Fibroblast of lung (primary cell): ENCODE measurements around the gene EDEM2. TPM values are rescaled to one million over a fixed set of nuclear protein-coding genes. Genes with fewer than 3 reads are reported as not detected.
"Not testable (repeated sequence)": the region's sequence is repeated elsewhere in the genome, so short reads cannot be mapped to it uniquely, and the experiment has no call there.

Experiments
- DNase-seq, 2 donors: peaks; one replicate each; pipeline versions ENCODE4 v3.0.0 to v3.0.0-alpha.2; 2010; ENCODE audit warnings: low read depth in 2 of 2
- H2AFZ ChIP-seq: 2 replicates; pipeline ENCODE4 v1.5.1; 2012; ENCODE audit warnings: low read length, control low read depth, inconsistent platforms
- H3K27ac ChIP-seq: 2 replicates; pipeline ENCODE4 v1.5.1; 2011; ENCODE audit warnings: low read length, control low read depth; ENCODE audit not compliant: insufficient read depth
- H3K27me3 ChIP-seq: 2 replicates; pipeline ENCODE4 v1.5.1; 2011; ENCODE audit warnings: mild to moderate bottlenecking, low read length; ENCODE audit not compliant: control insufficient read depth, insufficient read depth
- H3K36me3 ChIP-seq: 2 replicates; pipeline ENCODE4 v1.5.1; 2011; ENCODE audit warnings: low read length; ENCODE audit not compliant: control insufficient read depth, insufficient read depth
- H3K4me1 ChIP-seq: 2 replicates; pipeline ENCODE4 v1.5.1; 2011; ENCODE audit warnings: low read length; ENCODE audit not compliant: control insufficient read depth, insufficient read depth; ENCODE audit errors: extremely low read depth
- H3K4me2 ChIP-seq: 2 replicates; pipeline ENCODE4 v1.5.1; 2011; ENCODE audit warnings: low read length, control low read depth; ENCODE audit not compliant: insufficient read depth; ENCODE audit errors: extremely low read depth
- H3K4me3 ChIP-seq, 4 experiments: fragments of 200-600 bp in 1 of 4; sonication (generic) in 1 of 4; replicated peaks in 1 of 4; 2 replicates each; pipeline ENCODE4 v1.5.1; 2011 to 2016; ENCODE audit warnings: low read length in 4 of 4, low read depth in 3 of 4, mild to moderate bottlenecking in 3 of 4, control low read depth in 2 of 4, inconsistent platforms in 1 of 4, mixed read lengths in 1 of 4; ENCODE audit not compliant: insufficient read depth in 1 of 4; ENCODE audit errors: control extremely low read depth in 1 of 4
- H3K79me2 ChIP-seq: 2 replicates; pipeline ENCODE4 v1.5.1; 2012; ENCODE audit warnings: mild to moderate bottlenecking, low read length, inconsistent platforms; ENCODE audit not compliant: control insufficient read depth, insufficient read depth
- H3K9ac ChIP-seq: 2 replicates; pipeline ENCODE4 v1.5.1; 2011; ENCODE audit warnings: mild to moderate bottlenecking, low read length, control low read depth; ENCODE audit not compliant: insufficient read depth
- H3K9me3 ChIP-seq: 2 replicates; pipeline ENCODE4 v1.5.1; 2012; ENCODE audit warnings: low read depth, low read length; ENCODE audit not compliant: control insufficient read depth, insufficient read depth
- H4K20me1 ChIP-seq: 2 replicates; pipeline ENCODE4 v1.5.1; 2011; ENCODE audit warnings: low read length; ENCODE audit not compliant: control insufficient read depth, insufficient read depth; ENCODE audit errors: extremely low read depth
- CTCF ChIP-seq, 2 donors: IDR thresholded peaks in 1 of 2; conservative IDR thresholded peaks in 1 of 2; 1 replicate in 1 of 2; 2 replicates in 1 of 2; pipeline ENCODE4 v1.5.1; 2011 to 2012; ENCODE audit warnings: low read length in 2 of 2, control low read depth in 1 of 2, inconsistent platforms in 1 of 2, low read depth in 1 of 2, mild to moderate bottlenecking in 1 of 2
- EZH2 ChIP-seq: IDR thresholded peaks from 2 replicates; pipeline ENCODE4 v1.5.1; 2012; ENCODE audit warnings: low read length, control low read depth, mild to moderate bottlenecking; ENCODE audit errors: missing control alignments
- polyA plus RNA-seq, 2 donors: library from polyadenylated mRNA; depleted of rRNA in 1 of 2; stranded (reverse) in 1 of 2; unstranded in 1 of 2; fragments of >200 nt; gene quantifications; 2 replicates each; pipeline ENCODE4 v1.2.1, GENCODE V29; 2011 to 2012; ENCODE audit warnings: missing spikeins in 1 of 2
- total RNA-seq: library from RNA; depleted of rRNA; stranded (reverse); fragments of >200 nt; gene quantifications from 2 replicates; pipeline ENCODE4 v1.2.1, GENCODE V29; 2014

EDEM2 gene
- total and polyA plus RNA-seq, 2 donors (not counting 1 experiment from before 2014, with no cell fraction given) = 23.8 to 99.4 TPM

DNA sequence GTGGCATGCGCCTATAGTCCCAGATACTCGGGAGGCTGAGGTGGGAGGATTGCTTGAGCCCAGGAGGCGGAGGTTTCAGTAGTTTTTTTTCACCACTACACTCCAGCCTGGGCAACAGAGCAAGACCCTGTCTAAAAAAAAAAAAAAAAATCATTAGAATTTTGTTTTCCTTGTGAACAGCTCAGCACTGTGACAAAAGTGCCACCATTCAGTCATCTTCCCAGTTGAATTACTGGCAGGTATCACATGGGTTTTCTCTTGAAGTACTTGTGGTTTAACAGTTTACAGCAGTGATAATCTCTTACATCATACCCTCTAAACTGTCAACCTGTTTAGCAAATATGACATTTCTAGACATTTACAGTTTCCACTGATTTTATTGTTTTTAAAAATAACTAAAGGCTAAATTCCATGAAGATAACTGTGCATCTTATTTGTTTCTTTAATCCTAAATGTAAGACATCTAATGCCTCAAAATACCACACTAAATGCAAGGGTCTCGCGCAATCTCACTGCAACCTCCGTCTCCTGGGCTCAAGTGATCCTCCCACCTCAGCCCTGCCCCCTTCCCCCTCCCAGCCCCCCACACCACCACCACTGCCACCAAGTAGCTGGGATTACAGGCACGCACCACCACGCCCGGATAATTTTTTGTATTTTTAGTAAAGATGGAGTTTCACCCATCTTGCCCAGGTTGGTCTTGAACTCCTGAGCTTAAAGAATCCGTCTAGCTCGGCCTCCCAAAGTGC lies 61.5 kb downstream of the EDEM2 start:
- no peaks in the 10 kb centered on the region for H3K36me3 ChIP-seq
- no peak for TF ChIP-seq CTCF (conservative IDR thresholded peaks at IDR 0.05 in 1 of 2, IDR thresholded peaks at IDR 0.05 in 1 of 2; ENCODE audit: low read depth in 1 of 2, low read length in 2 of 2)
- TF ChIP-seq EZH2 = no peak
- H3K27ac ChIP-seq = no peak overlapping the region
- H3K79me2 ChIP-seq = peaks cover 86% of the 10 kb centered on the region
- no peaks in the 10 kb centered on the region for H3K9me3 ChIP-seq
- no peak for DNase-seq
- H3K27me3 ChIP-seq = no peaks in the 10 kb centered on the region
- no peak overlapping the region for H2AFZ ChIP-seq
- peaks cover 3% of the 10 kb centered on the region for H3K4me1 ChIP-seq
- no peak overlapping the region for H3K4me3 ChIP-seq
- H3K9ac ChIP-seq = no peak overlapping the region
- H3K4me2 ChIP-seq = no peak overlapping the region
- no peaks in the 10 kb centered on the region for H4K20me1 ChIP-seq

DNA sequence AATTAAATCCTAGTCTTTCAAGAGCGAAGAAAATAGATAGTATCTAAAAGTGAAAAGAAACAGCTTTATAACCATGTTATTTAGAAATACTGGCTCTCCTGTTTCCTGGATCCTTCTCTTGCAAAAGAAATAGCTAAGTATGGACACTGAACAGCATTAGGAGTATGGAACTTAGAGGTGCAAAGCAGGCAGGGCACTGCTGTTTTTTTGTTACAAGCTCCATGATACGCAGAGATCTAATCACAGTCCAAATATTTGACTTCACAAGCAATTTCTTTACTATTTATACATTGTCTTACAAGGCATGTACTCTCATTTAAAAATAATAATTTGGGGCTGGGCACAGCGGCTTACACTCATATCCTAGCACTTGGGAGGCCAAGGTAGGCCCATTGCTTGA lies 62.1 kb downstream of the EDEM2 start:
- no peak overlapping the region for H3K27ac ChIP-seq
- DNase-seq = no peak
- TF ChIP-seq EZH2 (no peak), CTCF (conservative IDR thresholded peaks at IDR 0.05 in 1 of 2, IDR thresholded peaks at IDR 0.05 in 1 of 2; ENCODE audit: low read depth in 1 of 2, low read length in 2 of 2) (no peak)
- H4K20me1 ChIP-seq = no peaks in the 10 kb centered on the region
- H3K27me3 ChIP-seq = no peaks in the 10 kb centered on the region
- H3K9me3 ChIP-seq = no peaks in the 10 kb centered on the region
- no peak overlapping the region for H3K4me3 ChIP-seq
- H2AFZ ChIP-seq = no peak overlapping the region
- no peak overlapping the region for H3K4me2 ChIP-seq
- no peak overlapping the region for H3K9ac ChIP-seq
- H3K36me3 ChIP-seq = no peaks in the 10 kb centered on the region
- peaks cover 3% of the 10 kb centered on the region for H3K4me1 ChIP-seq
- peaks cover 84% of the 10 kb centered on the region for H3K79me2 ChIP-seq

DNA sequence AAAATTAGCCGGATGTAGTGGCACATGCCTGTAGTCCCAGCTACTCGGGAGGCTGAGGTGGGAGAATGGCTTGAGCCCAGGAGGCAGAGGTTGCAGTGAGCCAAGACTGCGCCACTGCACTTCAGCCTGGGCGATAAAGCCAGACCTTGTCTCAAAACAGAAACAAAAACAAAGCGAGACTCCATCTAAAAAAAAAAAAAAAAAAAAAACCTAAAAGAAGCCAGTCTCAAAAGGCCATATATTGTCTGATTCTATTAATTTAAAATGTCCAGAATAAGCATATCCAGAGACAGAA lies 66.8 kb downstream of the EDEM2 start:
- H2AFZ ChIP-seq, H3K9me3 ChIP-seq, H3K9ac ChIP-seq, H3K27ac ChIP-seq, H3K4me2 ChIP-seq, H3K4me3 ChIP-seq, H3K4me1 ChIP-seq, H4K20me1 ChIP-seq, DNase-seq, H3K27me3 ChIP-seq, H3K36me3 ChIP-seq: not testable (repeated sequence)
- H3K79me2 ChIP-seq = peaks cover 66% of the 10 kb centered on the region
